IMR-90 (cell line): ENCODE results near the gene CDC26.

Experiments used
- CTCF ChIP-seq: conservative IDR thresholded peaks from 2 replicates; pipeline ENCODE4 v1.5.1; 2012; ENCODE audit warnings: mild to moderate bottlenecking, low read depth, low read length, improper control_type of control experiment
- MAFK ChIP-seq: IDR thresholded peaks from 2 replicates; pipeline ENCODE4 v1.6.1; 2012; ENCODE audit warnings: low read depth, low read length, improper control_type of control experiment
- POLR2A ChIP-seq: IDR thresholded peaks from 2 replicates; pipeline ENCODE4 v1.6.1; 2012; ENCODE audit warnings: mild to moderate bottlenecking, low read depth, low read length
- RAD21 ChIP-seq: IDR thresholded peaks from 2 replicates; pipeline ENCODE4 v1.6.1; 2012; ENCODE audit warnings: low read length, improper control_type of control experiment

- TF ChIP-seq CTCF (no peak), RAD21 (no peak), POLR2A (no peak), MAFK (no peak)
Observed at GRCh38 chr9:113223963-113224362, 51.4 kb downstream of the CDC26 start.
